MM.1S (cell line): ENCODE measurements around the gene UACA.

Source experiments
- EZH2phosphoT487 ChIP-seq: fragments of 300-600 bp; sonication (generic); IDR thresholded peaks from 2 replicates; pipeline ENCODE4 v1.6.1; 2018; ENCODE audit warnings: antibody characterized with exemption, low read length
- TF ChIP-seq, protein P1 (sequence below): fragments of 300-600 bp; sonication (generic); IDR thresholded peaks from 2 replicates; pipeline ENCODE4 v1.5.1; 2016; ENCODE audit warnings: antibody characterized with exemption, low read length, mixed read lengths

- TF ChIP-seq, protein P1, sequence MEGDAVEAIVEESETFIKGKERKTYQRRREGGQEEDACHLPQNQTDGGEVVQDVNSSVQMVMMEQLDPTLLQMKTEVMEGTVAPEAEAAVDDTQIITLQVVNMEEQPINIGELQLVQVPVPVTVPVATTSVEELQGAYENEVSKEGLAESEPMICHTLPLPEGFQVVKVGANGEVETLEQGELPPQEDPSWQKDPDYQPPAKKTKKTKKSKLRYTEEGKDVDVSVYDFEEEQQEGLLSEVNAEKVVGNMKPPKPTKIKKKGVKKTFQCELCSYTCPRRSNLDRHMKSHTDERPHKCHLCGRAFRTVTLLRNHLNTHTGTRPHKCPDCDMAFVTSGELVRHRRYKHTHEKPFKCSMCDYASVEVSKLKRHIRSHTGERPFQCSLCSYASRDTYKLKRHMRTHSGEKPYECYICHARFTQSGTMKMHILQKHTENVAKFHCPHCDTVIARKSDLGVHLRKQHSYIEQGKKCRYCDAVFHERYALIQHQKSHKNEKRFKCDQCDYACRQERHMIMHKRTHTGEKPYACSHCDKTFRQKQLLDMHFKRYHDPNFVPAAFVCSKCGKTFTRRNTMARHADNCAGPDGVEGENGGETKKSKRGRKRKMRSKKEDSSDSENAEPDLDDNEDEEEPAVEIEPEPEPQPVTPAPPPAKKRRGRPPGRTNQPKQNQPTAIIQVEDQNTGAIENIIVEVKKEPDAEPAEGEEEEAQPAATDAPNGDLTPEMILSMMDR, result no peak
- no peak for TF ChIP-seq EZH2phosphoT487
These were observed 31.4 kb upstream of the UACA start for GRCh38 chr15:70794596-70795310.
